H1 (cell line): ENCODE data around the gene NUP42. TPM values are rescaled to one million over a fixed set of nuclear protein-coding genes. Genes with fewer than 3 reads are reported as not detected.

ENCODE experiments used
- CTCF ChIA-PET: fragments of 300-600 bp; sonication (Branson Sonifier 250); formaldehyde crosslinking; loops from one replicate; lab custom pipeline; 2021; ENCODE audit not compliant: partially characterized antibody; lab: Charles Lee
- POLR2A ChIA-PET: fragments of 300-600 bp; sonication (Branson Sonifier 250); formaldehyde crosslinking; loops from one replicate; lab custom pipeline; 2021; ENCODE audit warnings: inconsistent platforms; ENCODE audit not compliant: partially characterized antibody; lab: Charles Lee
- DNase-seq, 2 experiments: peaks; one replicate each; pipeline versions ENCODE4 v3.0.0 to v3.0.0-alpha.2; 2010 to 2022; ENCODE audit warnings: low spot score in 2 of 2, low read depth in 1 of 2, mixed read lengths in 1 of 2
- FAIRE-seq: peaks from 2 replicates; lab custom pipeline; 2011; peaks lifted over from hg19 to GRCh38; lab: Jason Lieb, UNC
- H2AFZ ChIP-seq: 2 replicates; pipeline ENCODE4 v1.8.1; 2012; ENCODE audit warnings: low read length, inconsistent platforms
- H2AK5ac ChIP-seq: 2 replicates; pipeline ENCODE4 v1.6.1; 2013; ENCODE audit warnings: low read depth, low read length
- H2BK120ac ChIP-seq: replicated peaks from 2 replicates; pipeline ENCODE3; 2013; ENCODE audit warnings: low read depth, low read length, inconsistent platforms
- H2BK12ac ChIP-seq: 2 replicates; pipeline ENCODE4 v1.6.1; 2013; ENCODE audit warnings: low read depth, low read length
- H2BK15ac ChIP-seq: 2 replicates; pipeline ENCODE4 v1.6.1; 2013; ENCODE audit warnings: low read length
- H2BK20ac ChIP-seq: 2 replicates; pipeline ENCODE4 v1.6.1; 2013; ENCODE audit warnings: low read length
- H2BK5ac ChIP-seq: 2 replicates; pipeline ENCODE4 v1.6.1; 2013; ENCODE audit warnings: low read depth, low read length
- H3K14ac ChIP-seq: 2 replicates; pipeline ENCODE4 v1.6.1; 2013; ENCODE audit warnings: inconsistent platforms; ENCODE audit not compliant: insufficient read length
- H3K18ac ChIP-seq: 2 replicates; pipeline ENCODE4 v1.6.1; 2013; ENCODE audit warnings: low read length; ENCODE audit errors: extremely low read depth
- H3K23ac ChIP-seq: 2 replicates; pipeline ENCODE4 v1.6.1; 2013; ENCODE audit warnings: inconsistent platforms; ENCODE audit not compliant: insufficient read length
- H3K23me2 ChIP-seq: 2 replicates; pipeline ENCODE4 v1.6.1; 2013; ENCODE audit warnings: low read depth, low read length
- H3K27ac ChIP-seq: 2 replicates; pipeline ENCODE4 v1.6.1; 2011; ENCODE audit warnings: low read depth, low read length, inconsistent platforms
- H3K27me3 ChIP-seq, 4 experiments: replicated peaks in 1 of 4; 1 replicate in 1 of 4; 2 replicates in 3 of 4; pipeline versions ENCODE4 v1.6.1 to v1.8.1; 2011 to 2013; ENCODE audit warnings: low read length in 3 of 4, mild to moderate bottlenecking in 3 of 4, inconsistent platforms in 2 of 4, mixed read lengths in 2 of 4, moderate library complexity in 1 of 4; ENCODE audit not compliant: control insufficient read depth in 3 of 4, insufficient read depth in 3 of 4; ENCODE audit errors: extremely low read depth in 1 of 4
- H3K36me3 ChIP-seq, 4 experiments: 2 replicates each; pipeline versions ENCODE4 v1.6.1 to v1.8.1; 2011 to 2013; ENCODE audit warnings: mild to moderate bottlenecking in 4 of 4, low read length in 3 of 4, moderate library complexity in 2 of 4, control low read depth in 1 of 4, inconsistent platforms in 1 of 4; ENCODE audit not compliant: insufficient read depth in 4 of 4, control insufficient read depth in 2 of 4
- H3K4ac ChIP-seq: replicated peaks from 2 replicates; pipeline ENCODE3; 2013; ENCODE audit warnings: low read length, low read depth, mixed read lengths, inconsistent platforms; ENCODE audit not compliant: insufficient read length
- H3K4me1 ChIP-seq, 4 experiments: replicated peaks in 1 of 4; 1 replicate in 1 of 4; 2 replicates in 3 of 4; pipeline versions ENCODE4 v1.6.1 to v1.8.1; 2011 to 2013; ENCODE audit warnings: low read length in 3 of 4, inconsistent platforms in 2 of 4, mixed read lengths in 1 of 4; ENCODE audit not compliant: insufficient read depth in 4 of 4, control insufficient read depth in 3 of 4
- H3K4me2 ChIP-seq, 2 experiments: 2 replicates each; pipeline versions ENCODE4 v1.6.1 to v1.8.1; 2011 to 2013; ENCODE audit warnings: low read depth in 2 of 2, low read length in 2 of 2, control low read depth in 1 of 2, inconsistent platforms in 1 of 2, mild to moderate bottlenecking in 1 of 2; ENCODE audit not compliant: insufficient read depth in 1 of 2
- H3K4me3 ChIP-seq, 4 experiments: fragments of 200-600, 300-600 bp in 1 of 4; sonication (generic), shearing (Covaris generic), sonication (Bioruptor Twin) in 1 of 4; 2 replicates each; pipeline versions ENCODE4 v1.5.1 to v1.8.1; 2011 to 2016; ENCODE audit warnings: low read length in 4 of 4, low read depth in 3 of 4, control low read depth in 2 of 4, inconsistent platforms in 2 of 4, mild to moderate bottlenecking in 2 of 4, mixed read lengths in 1 of 4, moderate library complexity in 1 of 4; ENCODE audit not compliant: insufficient read depth in 2 of 4; ENCODE audit errors: extremely low read depth in 1 of 4
- H3K56ac ChIP-seq: replicated peaks from 2 replicates; pipeline ENCODE3; 2013; ENCODE audit warnings: low read depth, mild to moderate bottlenecking, mixed read lengths, low read length, inconsistent platforms; ENCODE audit not compliant: insufficient read length
- H3K79me1 ChIP-seq: 2 replicates; pipeline ENCODE4 v1.6.1; 2013; ENCODE audit warnings: low read depth, low read length, control low read depth
- H3K79me2 ChIP-seq, 2 experiments: 2 replicates each; pipeline versions ENCODE4 v1.6.1 to v1.8.1; 2012 to 2013; ENCODE audit warnings: low read length in 2 of 2, mild to moderate bottlenecking in 2 of 2, inconsistent platforms in 1 of 2; ENCODE audit not compliant: insufficient read depth in 2 of 2, control insufficient read depth in 1 of 2
- H3K9ac ChIP-seq, 4 experiments: replicated peaks in 1 of 4; 1 replicate in 1 of 4; 2 replicates in 3 of 4; pipeline versions ENCODE4 v1.6.1 to v1.8.1; 2011 to 2013; ENCODE audit warnings: low read depth in 3 of 4, low read length in 3 of 4, control low read depth in 2 of 4, mild to moderate bottlenecking in 2 of 4, moderate library complexity in 2 of 4, inconsistent platforms in 1 of 4; ENCODE audit errors: extremely low read depth in 1 of 4
- H3K9me3 ChIP-seq, 2 experiments: 2 replicates each; pipeline versions ENCODE4 v1.6.1 to v1.8.1; 2012 to 2013; ENCODE audit warnings: mild to moderate bottlenecking in 2 of 2, moderate library complexity in 2 of 2, control low read depth in 1 of 2, inconsistent platforms in 1 of 2, low read depth in 1 of 2, low read length in 1 of 2, mixed read lengths in 1 of 2; ENCODE audit not compliant: insufficient read depth in 2 of 2
- H4K20me1 ChIP-seq, 2 experiments: replicated peaks in 1 of 2; 2 replicates each; pipeline versions ENCODE3 to v1.8.1; 2011 to 2013; ENCODE audit warnings: inconsistent platforms in 2 of 2, low read length in 2 of 2, mild to moderate bottlenecking in 1 of 2; ENCODE audit not compliant: insufficient read depth in 2 of 2, control insufficient read depth in 1 of 2
- H4K5ac ChIP-seq: 2 replicates; pipeline ENCODE4 v1.6.1; 2013; ENCODE audit warnings: low read length, low read depth, mixed read lengths, inconsistent platforms; ENCODE audit not compliant: insufficient read length
- H4K8ac ChIP-seq: 2 replicates; pipeline ENCODE4 v1.8.0; 2013; ENCODE audit warnings: mild to moderate bottlenecking, moderate library complexity, low read length, inconsistent platforms; ENCODE audit not compliant: insufficient read depth; ENCODE audit errors: extremely low read depth
- H4K91ac ChIP-seq: replicated peaks from 2 replicates; pipeline ENCODE3; 2013; ENCODE audit warnings: low read length, mixed read lengths, inconsistent platforms; ENCODE audit not compliant: insufficient read length
- BRCA1 ChIP-seq: IDR thresholded peaks from 2 replicates; pipeline ENCODE4 v1.6.1; 2012; ENCODE audit warnings: low read depth, low read length, improper control_type of control experiment
- CTBP2 ChIP-seq: IDR thresholded peaks from 2 replicates; pipeline ENCODE4 v1.7.0; 2011; ENCODE audit warnings: borderline replicate concordance, mild to moderate bottlenecking, moderate library complexity, mixed read lengths, low read length; ENCODE audit not compliant: insufficient read depth, insufficient read length
- EP300 ChIP-seq, 2 experiments: IDR thresholded peaks; 1 replicate in 1 of 2; 2 replicates in 1 of 2; pipeline ENCODE4 v1.6.1; 2011 to 2012; ENCODE audit warnings: low read depth in 2 of 2, low read length in 2 of 2, mild to moderate bottlenecking in 2 of 2, borderline replicate concordance in 1 of 2, inconsistent platforms in 1 of 2, moderate library complexity in 1 of 2
- MAFK ChIP-seq: IDR thresholded peaks from 2 replicates; pipeline ENCODE4 v1.6.1; 2012; ENCODE audit warnings: low read depth, mild to moderate bottlenecking, improper control_type of control experiment, low read length
- SP4 ChIP-seq: IDR thresholded peaks from 2 replicates; pipeline ENCODE4 v1.6.1; 2012; ENCODE audit warnings: low read length, inconsistent platforms
- SUZ12 ChIP-seq: fragments of 200-600 bp; sonication (generic); IDR thresholded peaks from 2 replicates; pipeline ENCODE4 v1.6.1; 2012; ENCODE audit warnings: mild to moderate bottlenecking, inconsistent platforms, low read length, moderate library complexity, mixed read lengths
- USF2 ChIP-seq: IDR thresholded peaks from 2 replicates; pipeline ENCODE4 v1.6.1; 2011; ENCODE audit warnings: low read length, improper control_type of control experiment
- WGBS, 2 experiments: shearing (Covaris generic) in 1 of 2; methylation state at CpG; one replicate each; pipeline versions ENCODE4 v1.1.6 to v1.1.7; 2013 to 2015; ENCODE audit warnings: low lambda C conversion rate in 2 of 2, mixed read lengths in 2 of 2, inconsistent platforms in 1 of 2, low coverage in 1 of 2, missing lambda C conversion rate in 1 of 2; ENCODE audit not compliant: insufficient replicate concordance in 2 of 2, insufficient coverage in 1 of 2, insufficient read length in 1 of 2; ENCODE audit errors: extremely low coverage in 1 of 2, missing lambda C conversion rate in 1 of 2; 5-methylcytosine and 5-hydroxymethylcytosine counted together
- polyA plus RNA-seq, 7 experiments: library from polyadenylated mRNA; depleted of rRNA in 3 of 7; stranded (reverse) in 5 of 7; unstranded in 2 of 7; fragments of >200 nt in 5 of 7; fragments of 200-250 nt in 2 of 7; gene quantifications; 1 replicate in 5 of 7; 2 replicates in 1 of 7; 4 replicates in 1 of 7; pipeline versions ENCODE4 v1.2.1 to v1.2.3, GENCODE V29; 2011 to 2013; ENCODE audit warnings: missing spikeins in 2 of 7, mixed read lengths in 2 of 7
- total RNA-seq: library from RNA; stranded (reverse); fragmentation: NEBNext Ultra II Directional; extraction: Animal tissue kit (Norgen Biotek cat#: 25700); gene quantifications from 2 replicates; pipeline ENCODE4 v1.2.1, GENCODE V29; 2021

NUP42 gene
- total and polyA plus RNA-seq, 2 of the 8 experiments (the other 6 are each of a cell fraction or from before 2014, with no cell fraction given), result 31.8 to 41.2 TPM

DNA sequence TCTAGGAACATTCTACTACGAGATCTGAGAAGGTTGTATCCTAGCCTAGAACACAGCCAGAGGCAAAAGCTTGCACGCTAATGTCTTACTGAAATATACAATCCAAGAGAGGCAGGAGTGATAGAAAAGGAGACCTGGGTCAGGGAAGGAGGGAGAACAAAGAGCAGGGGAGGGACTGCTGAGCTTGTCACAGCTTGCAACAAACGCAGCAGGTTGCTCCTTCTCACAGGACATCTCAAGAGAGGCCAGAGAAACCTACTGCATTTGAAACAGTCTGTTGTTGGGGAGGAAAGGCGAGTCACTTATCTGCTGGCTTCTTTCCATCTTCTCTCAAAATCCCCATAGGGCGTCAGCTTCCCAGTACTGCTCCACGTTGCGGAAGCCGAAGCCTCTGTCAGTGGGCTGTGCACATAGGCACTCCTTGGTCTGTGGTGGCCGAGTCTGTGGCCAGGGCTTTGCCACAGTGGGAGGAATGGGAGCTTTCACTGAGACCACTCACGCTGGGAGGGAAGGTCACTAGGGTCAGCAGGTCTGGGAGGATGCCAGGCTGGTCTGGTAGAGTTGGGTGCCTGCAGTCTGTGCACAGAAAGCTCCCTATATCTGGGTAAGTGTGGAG, 39.0 kb downstream of the NUP42 start:
- no peak overlapping the region; the same call in 1 of the 2 replicates for H3K18ac ChIP-seq
- no peak overlapping the region for H3K27ac ChIP-seq
- WGBS, 2 experiments, result 85% methylated on average over 10 of the region's 10 CpGs; no CpG with 5 or more reads in 1 of the 2 experiments
- no peak for TF ChIP-seq EP300 (IDR thresholded peaks at IDR 0.05; ENCODE audit: borderline replicate concordance in 1 of 2, low read depth in 2 of 2, low read length in 2 of 2)
- no peak for TF ChIP-seq USF2
- TF ChIP-seq SP4, result no peak
- TF ChIP-seq MAFK, result no peak
- TF ChIP-seq BRCA1, result no peak
- no peak for TF ChIP-seq SUZ12
- no peak for TF ChIP-seq CTBP2

More for the DNA sequence above, 39.0 kb downstream of the NUP42 start:
- H3K9me3 ChIP-seq, result no peaks in the 10 kb centered on the region
- DNase-seq, result no peak
- H3K56ac ChIP-seq, result no peak overlapping the region
- H4K91ac ChIP-seq, result no peak overlapping the region
- no peak for FAIRE-seq
- no peaks in the 10 kb centered on the region for H3K79me1 ChIP-seq
- peaks cover 0 to 3% (median 0%) of the 10 kb centered on the region in 4 experiments; a peak in 2 of 7 replicates for H3K4me1 ChIP-seq
- no peaks in the 10 kb centered on the region for H3K36me3 ChIP-seq
- ChIA-PET POLR2A (interaction anchor here (1.4 kb wide), 1 partner anchor 9 kb away, joined by 3 read pairs; no protein-coding TSS in a partner anchor), CTCF (no interaction called here)
- H3K23me2 ChIP-seq, result no peaks in the 10 kb centered on the region
- H3K4me2 ChIP-seq, result no peak overlapping the region; a peak in 1 of 4 replicates
- H2BK20ac ChIP-seq, result no peak overlapping the region
- H4K8ac ChIP-seq, result no peak overlapping the region
- H3K4me3 ChIP-seq, result no peak overlapping the region
- no peaks in the 10 kb centered on the region for H3K27me3 ChIP-seq
- no peak overlapping the region for H4K5ac ChIP-seq
- no peak overlapping the region for H3K14ac ChIP-seq
- peak overlapping the region; percentile 47; the same call in 1 of the 2 replicates for H2AFZ ChIP-seq
- H4K20me1 ChIP-seq, result no peaks in the 10 kb centered on the region
- H3K9ac ChIP-seq, result no peak overlapping the region
- H2AK5ac ChIP-seq, result no peak overlapping the region
- H3K4ac ChIP-seq, result no peak overlapping the region
- H2BK5ac ChIP-seq, result no peak overlapping the region
- H2BK15ac ChIP-seq, result no peak overlapping the region
- H3K23ac ChIP-seq, result no peak overlapping the region
- H3K79me2 ChIP-seq, result no peaks in the 10 kb centered on the region
- no peak overlapping the region for H2BK12ac ChIP-seq
- no peak overlapping the region for H2BK120ac ChIP-seq
